Activated T-helper 17 cell treated with anti-CD3 and anti-CD28 coated beads, Interleukin-2, amount 50 U/mL, for 72 hours (primary cell): ENCODE results near the gene GRIA4. TPM values are rescaled to one million over a fixed set of nuclear protein-coding genes. Genes with fewer than 3 reads are reported as not detected.

Source experiments
- ATAC-seq: fragments of 150-1000 bp; cut with Tn5 transposase; replicated peaks from 2 replicates; pipeline ENCODE4 v1.10.0; 2021; ENCODE audit warnings: mild to moderate bottlenecking, moderate library complexity
- H3K27ac Mint-ChIP-seq: one replicate; pipeline ENCODE4 v1.8.0; 2022; ENCODE audit warnings: mixed read lengths
- H3K27me3 Mint-ChIP-seq: one replicate; pipeline ENCODE4 v1.8.0; 2022; ENCODE audit warnings: mixed read lengths
- H3K36me3 Mint-ChIP-seq: one replicate; pipeline ENCODE4 v1.8.0; 2022; ENCODE audit warnings: low read depth, mild to moderate bottlenecking, mixed read lengths
- H3K4me1 Mint-ChIP-seq: one replicate; pipeline ENCODE4 v1.8.0; 2022; ENCODE audit warnings: mixed read lengths
- H3K4me3 Mint-ChIP-seq: one replicate; pipeline ENCODE4 v1.8.0; 2022; ENCODE audit warnings: mild to moderate bottlenecking, mixed read lengths
- H3K9me3 Mint-ChIP-seq: one replicate; pipeline ENCODE4 v1.8.0; 2022; ENCODE audit warnings: mixed read lengths
- total RNA-seq, 2 donors: library from RNA; stranded (reverse); gene quantifications; one replicate each; pipeline ENCODE4 v1.2.3, GENCODE V29; 2022

GRIA4 gene
- total RNA-seq, 2 donors from 2014 or later: not detected

DNA sequence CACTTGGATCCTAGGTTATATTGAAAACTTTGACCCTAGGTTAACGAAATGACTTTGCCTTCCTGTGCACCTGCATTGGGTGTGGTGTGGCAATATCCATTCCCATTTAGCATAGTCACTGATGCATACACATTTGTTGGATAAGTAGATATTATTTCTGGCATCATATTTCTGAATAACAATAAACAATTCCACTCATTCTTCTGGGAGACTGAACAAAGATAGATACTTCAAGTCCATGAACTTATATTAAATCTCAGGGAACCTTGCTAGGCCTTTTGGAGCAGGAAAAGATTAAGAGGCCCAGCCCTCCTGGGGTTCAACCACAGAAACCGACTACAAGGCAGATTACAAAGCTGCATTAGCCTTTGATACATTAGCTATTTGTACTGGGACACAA lies 293.2 kb downstream of the GRIA4 start:
- Mint-ChIP-seq H3K27ac (no peak overlapping the region), H3K36me3 (no peaks in the 10 kb centered on the region), H3K27me3 (peaks cover 8% of the 10 kb centered on the region), H3K4me1 (no peaks in the 10 kb centered on the region), H3K4me3 (no peak overlapping the region), H3K9me3 (no peaks in the 10 kb centered on the region)
- no peak for ATAC-seq

GRCh38 chr11:105906517-105906916 lies 296.6 kb downstream of the GRIA4 start:
- H3K9me3 Mint-ChIP-seq: no peaks in the 10 kb centered on the region
- H3K36me3 Mint-ChIP-seq: no peaks in the 10 kb centered on the region
- H3K4me1 Mint-ChIP-seq: no peaks in the 10 kb centered on the region
- H3K27me3 Mint-ChIP-seq: peaks cover 4% of the 10 kb centered on the region
- no peak for ATAC-seq
- H3K4me3 Mint-ChIP-seq: no peak overlapping the region
- H3K27ac Mint-ChIP-seq: no peak overlapping the region

DNA sequence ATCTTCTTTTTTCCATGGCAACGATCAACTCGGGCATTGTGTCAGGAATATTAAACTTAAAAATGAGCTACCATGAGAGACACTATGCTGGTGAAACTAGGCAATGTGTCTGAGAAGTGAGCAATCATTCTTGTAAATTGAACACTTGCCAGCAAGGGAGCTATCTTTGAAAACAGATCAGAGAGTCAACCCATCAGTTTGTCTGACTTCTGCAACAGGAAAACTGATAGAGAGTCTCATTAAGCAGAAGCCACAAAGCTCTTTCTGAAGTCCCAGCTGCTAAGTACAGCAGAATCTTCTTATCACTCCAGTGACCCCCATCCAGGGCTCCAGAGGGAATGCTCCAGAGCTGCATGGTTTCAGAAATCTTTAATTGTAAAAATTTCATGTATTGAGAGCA lies 297.4 kb downstream of the GRIA4 start:
- Mint-ChIP-seq H3K4me3 (no peak overlapping the region), H3K27me3 (peaks cover 4% of the 10 kb centered on the region), H3K4me1 (no peaks in the 10 kb centered on the region), H3K9me3 (no peaks in the 10 kb centered on the region), H3K27ac (no peak overlapping the region), H3K36me3 (no peaks in the 10 kb centered on the region)
- no peak for ATAC-seq

DNA sequence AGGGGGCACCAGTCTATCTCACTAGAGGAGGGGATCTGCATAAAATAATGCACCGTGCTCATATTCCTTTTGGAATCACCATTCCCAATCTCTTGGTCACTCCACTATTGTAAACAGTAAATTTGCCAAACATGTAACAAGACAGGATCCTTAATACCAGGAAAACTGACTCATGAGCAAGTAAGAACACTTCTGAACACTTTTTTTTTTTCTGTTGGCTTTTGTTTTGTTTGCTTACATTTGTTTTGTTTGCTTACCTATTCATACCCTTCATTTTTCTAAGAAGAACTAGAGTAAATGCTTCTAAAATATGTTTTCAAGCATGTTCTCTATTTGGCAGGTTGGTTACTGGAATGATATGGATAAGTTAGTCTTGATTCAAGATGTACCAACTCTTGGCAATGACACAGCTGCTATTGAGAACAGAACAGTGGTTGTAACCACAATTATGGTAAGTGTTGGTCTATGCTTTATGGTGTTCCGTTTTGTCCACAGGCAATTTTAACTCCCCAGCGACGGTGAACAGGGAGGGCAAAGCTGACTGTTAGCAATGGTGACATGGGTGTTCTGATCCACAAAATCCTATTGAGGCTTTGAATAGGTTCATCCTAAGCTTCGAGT lies 300.3 kb downstream of the GRIA4 start:
- H3K4me3 Mint-ChIP-seq: no peak overlapping the region
- no peaks in the 10 kb centered on the region for H3K9me3 Mint-ChIP-seq
- ATAC-seq: no peak
- no peak overlapping the region for H3K27ac Mint-ChIP-seq
- no peaks in the 10 kb centered on the region for H3K36me3 Mint-ChIP-seq
- no peaks in the 10 kb centered on the region for H3K4me1 Mint-ChIP-seq
- H3K27me3 Mint-ChIP-seq: no peaks in the 10 kb centered on the region

GRCh38 chr11:105911454-105911853 lies 301.6 kb downstream of the GRIA4 start:
- Mint-ChIP-seq H3K4me1 (no peaks in the 10 kb centered on the region), H3K36me3 (no peaks in the 10 kb centered on the region), H3K9me3 (no peaks in the 10 kb centered on the region), H3K4me3 (no peak overlapping the region), H3K27ac (no peak overlapping the region), H3K27me3 (no peaks in the 10 kb centered on the region)
- no peak for ATAC-seq

DNA sequence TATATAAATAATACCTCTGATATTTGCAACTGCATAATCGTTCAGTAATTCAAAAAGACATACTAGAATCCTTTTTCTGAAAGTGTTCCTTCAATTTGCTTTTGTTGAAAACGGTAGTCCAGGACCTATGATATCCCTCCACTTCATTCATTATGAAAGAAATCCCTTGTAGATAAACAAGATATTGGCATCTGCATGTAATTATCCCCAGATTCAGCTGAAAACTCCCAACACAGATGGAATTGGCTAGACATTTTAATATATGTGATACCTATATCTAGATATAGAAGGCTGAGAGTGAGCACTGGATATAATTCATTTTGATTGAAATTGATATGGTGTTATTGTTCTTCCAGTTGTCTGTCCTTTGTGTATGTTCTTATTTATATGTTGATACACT lies 302.8 kb downstream of the GRIA4 start:
- Mint-ChIP-seq H3K4me3 (no peak overlapping the region), H3K9me3 (no peaks in the 10 kb centered on the region), H3K36me3 (no peaks in the 10 kb centered on the region), H3K4me1 (no peaks in the 10 kb centered on the region), H3K27ac (no peak overlapping the region), H3K27me3 (no peaks in the 10 kb centered on the region)
- no peak for ATAC-seq

DNA sequence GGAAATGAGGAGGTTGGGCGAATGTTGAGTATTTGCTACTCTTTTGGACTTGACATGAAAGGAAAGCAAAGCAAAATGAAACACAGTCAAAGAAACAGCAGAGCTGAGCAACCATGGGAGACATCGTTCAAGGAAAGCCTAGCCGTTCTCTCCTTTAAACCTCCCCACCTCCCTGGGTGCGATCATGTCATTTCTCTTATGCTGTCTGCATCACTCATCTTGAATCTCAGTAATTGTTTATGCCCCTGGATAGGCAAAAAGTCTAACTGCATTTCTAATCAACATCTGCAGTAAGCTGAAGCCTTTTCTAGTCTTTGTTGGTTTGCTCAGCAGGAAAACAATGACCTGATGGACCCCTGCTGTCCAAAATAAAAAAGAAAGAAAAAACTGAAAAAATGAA lies 305.1 kb downstream of the GRIA4 start:
- H3K27ac Mint-ChIP-seq: no peak overlapping the region
- no peak overlapping the region for H3K4me3 Mint-ChIP-seq
- no peaks in the 10 kb centered on the region for H3K36me3 Mint-ChIP-seq
- no peaks in the 10 kb centered on the region for H3K27me3 Mint-ChIP-seq
- no peaks in the 10 kb centered on the region for H3K4me1 Mint-ChIP-seq
- ATAC-seq: no peak
- H3K9me3 Mint-ChIP-seq: no peaks in the 10 kb centered on the region

DNA sequence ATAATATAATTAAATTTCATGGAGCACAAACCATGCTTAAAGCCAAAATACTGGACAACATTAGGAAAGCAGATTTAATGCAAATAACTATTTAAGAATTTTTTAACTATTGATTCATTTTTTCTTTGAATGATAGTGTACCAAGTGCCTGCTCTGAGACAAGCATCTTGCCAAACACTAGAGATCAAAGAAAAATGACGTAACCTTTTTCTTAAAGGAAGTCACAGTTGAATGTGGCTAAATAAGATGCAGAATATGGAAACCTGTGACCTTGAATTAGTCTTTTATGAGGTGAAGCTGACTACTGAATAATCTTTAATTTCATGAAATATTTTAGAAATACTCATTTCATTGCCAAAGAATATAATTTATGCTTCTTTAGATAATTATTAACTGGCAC lies 308.2 kb downstream of the GRIA4 start:
- ATAC-seq: no peak
- Mint-ChIP-seq H3K4me1 (no peaks in the 10 kb centered on the region), H3K27me3 (no peaks in the 10 kb centered on the region), H3K4me3 (no peak overlapping the region), H3K36me3 (no peaks in the 10 kb centered on the region), H3K27ac (no peak overlapping the region), H3K9me3 (no peaks in the 10 kb centered on the region)

DNA sequence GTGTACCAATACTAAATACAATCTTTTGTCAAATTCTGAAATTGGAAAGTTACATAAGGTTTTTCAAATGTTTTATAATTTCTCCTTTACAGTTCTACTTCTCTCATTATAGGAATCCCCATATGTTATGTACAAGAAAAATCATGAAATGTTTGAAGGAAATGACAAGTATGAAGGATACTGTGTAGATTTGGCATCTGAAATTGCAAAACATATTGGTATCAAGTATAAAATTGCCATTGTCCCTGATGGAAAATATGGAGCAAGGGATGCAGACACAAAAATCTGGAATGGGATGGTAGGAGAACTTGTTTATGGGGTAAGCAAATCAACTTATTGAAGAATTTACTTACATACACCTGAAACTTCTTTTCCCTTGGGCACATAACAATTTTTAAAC lies 308.7 kb downstream of the GRIA4 start:
- Mint-ChIP-seq H3K4me3 (no peak overlapping the region), H3K9me3 (no peaks in the 10 kb centered on the region), H3K27ac (no peak overlapping the region), H3K36me3 (no peaks in the 10 kb centered on the region), H3K4me1 (no peaks in the 10 kb centered on the region), H3K27me3 (no peaks in the 10 kb centered on the region)
- ATAC-seq: no peak

DNA sequence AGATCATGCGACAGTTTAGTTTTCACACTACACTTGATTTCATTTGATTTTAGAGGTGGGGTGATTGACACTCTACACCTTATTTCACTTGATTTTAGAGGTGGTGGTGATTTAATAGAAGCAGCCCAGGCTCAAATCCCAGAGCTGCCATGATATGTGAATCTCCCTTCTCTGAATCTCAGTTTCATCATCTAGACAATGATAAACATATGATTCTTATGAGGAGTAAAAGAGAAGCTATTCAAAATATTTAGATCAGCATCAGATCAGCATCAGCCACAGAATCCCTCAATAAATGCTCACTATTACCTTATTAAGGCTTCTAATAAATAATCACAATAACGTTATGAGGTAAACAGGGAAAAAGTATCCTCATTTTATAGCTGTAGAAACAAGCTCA lies 313.4 kb downstream of the GRIA4 start:
- no peaks in the 10 kb centered on the region for H3K4me1 Mint-ChIP-seq
- H3K27me3 Mint-ChIP-seq: no peaks in the 10 kb centered on the region
- no peaks in the 10 kb centered on the region for H3K36me3 Mint-ChIP-seq

GRCh38 chr11:105923807-105924206 lies 313.9 kb downstream of the GRIA4 start:
- Mint-ChIP-seq H3K36me3 (no peaks in the 10 kb centered on the region), H3K27ac (no peak overlapping the region), H3K9me3 (no peaks in the 10 kb centered on the region), H3K4me1 (no peaks in the 10 kb centered on the region), H3K4me3 (no peak overlapping the region), H3K27me3 (no peaks in the 10 kb centered on the region)
- no peak for ATAC-seq

More for the DNA sequence above, 313.4 kb downstream of the GRIA4 start:
- no peaks in the 10 kb centered on the region for H3K9me3 Mint-ChIP-seq
- ATAC-seq: no peak
- H3K4me3 Mint-ChIP-seq: no peak overlapping the region
- no peak overlapping the region for H3K27ac Mint-ChIP-seq

- Mint-ChIP-seq H3K4me3 (no peak overlapping the region), H3K9me3 (no peaks in the 10 kb centered on the region), H3K4me1 (no peaks in the 10 kb centered on the region), H3K36me3 (no peaks in the 10 kb centered on the region), H3K27me3 (no peaks in the 10 kb centered on the region), H3K27ac (no peak overlapping the region)
- ATAC-seq: no peak
Measured at GRCh38 chr11:105929084-105929955, 319.4 kb downstream of the GRIA4 start.

- H3K27me3 Mint-ChIP-seq: no peaks in the 10 kb centered on the region
- ATAC-seq: no peak
- no peak overlapping the region for H3K4me3 Mint-ChIP-seq
- H3K36me3 Mint-ChIP-seq: no peaks in the 10 kb centered on the region
- H3K9me3 Mint-ChIP-seq: no peaks in the 10 kb centered on the region
- no peaks in the 10 kb centered on the region for H3K4me1 Mint-ChIP-seq
- H3K27ac Mint-ChIP-seq: no peak overlapping the region
Measured at GRCh38 chr11:105933695-105934094, 323.8 kb downstream of the GRIA4 start.

DNA sequence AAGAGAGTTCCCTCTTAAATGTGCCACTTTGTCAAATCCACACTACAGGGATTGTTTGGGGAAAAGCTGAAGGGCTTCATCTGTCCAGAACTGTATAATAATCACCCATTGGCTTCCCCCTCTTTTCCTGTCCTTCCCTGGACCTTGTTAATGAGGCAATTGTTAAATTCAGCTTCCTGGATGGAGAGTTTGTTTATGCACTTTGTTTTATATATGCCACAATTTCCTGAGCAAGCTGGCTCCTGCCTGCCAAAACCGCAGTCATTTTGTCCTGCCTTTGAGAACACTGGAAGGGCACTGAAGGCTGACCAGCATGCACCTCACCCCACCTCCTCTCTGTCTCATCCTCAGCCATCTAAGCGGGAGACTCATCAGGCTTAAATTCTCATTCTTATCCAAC lies 325.9 kb downstream of the GRIA4 start:
- Mint-ChIP-seq H3K27me3 (no peaks in the 10 kb centered on the region), H3K9me3 (no peaks in the 10 kb centered on the region), H3K4me1 (no peaks in the 10 kb centered on the region), H3K36me3 (no peaks in the 10 kb centered on the region), H3K27ac (no peak overlapping the region), H3K4me3 (no peak overlapping the region)
- no peak for ATAC-seq

- Mint-ChIP-seq H3K27me3 (no peaks in the 10 kb centered on the region), H3K27ac (no peak overlapping the region), H3K9me3 (no peaks in the 10 kb centered on the region), H3K4me3 (no peak overlapping the region), H3K36me3 (no peaks in the 10 kb centered on the region), H3K4me1 (no peaks in the 10 kb centered on the region)
- ATAC-seq: no peak
Measured at GRCh38 chr11:105937331-105937730, 327.5 kb downstream of the GRIA4 start.
